ENCODE measurements around the gene SASH1.

- no peak for TF ChIP-seq CTCF (IDR thresholded peaks at IDR 0.05)
- no peak for TF ChIP-seq POLR2A (IDR thresholded peaks at IDR 0.05)
Observed at GRCh38 chr6:148461986-148462577, 119.4 kb downstream of the SASH1 start.

Data from ovary (tissue), 3 donors.